Liver (tissue), 9 donors: ENCODE results near the gene CD300E. TPM values are rescaled to one million over a fixed set of nuclear protein-coding genes. Genes with fewer than 3 reads are reported as not detected.
"Not testable (repeated sequence)": the region's sequence is repeated elsewhere in the genome, so short reads cannot be mapped to it uniquely, and the experiment has no call there.

Source experiments
- DNase-seq: peaks from one replicate; pipeline ENCODE4 v3.0.0-alpha.2; 2017; ENCODE audit warnings: low spot score
- H3K27ac ChIP-seq, 2 donors: one replicate each; pipeline ENCODE4 v1.7.0; 2013; ENCODE audit warnings: inconsistent platforms in 2 of 2, low read length in 2 of 2, control low read depth in 1 of 2, low read depth in 1 of 2, mild to moderate bottlenecking in 1 of 2
- H3K27me3 ChIP-seq, 4 donors: one replicate each; pipeline versions ENCODE4 v1.6.1 to v1.7.0; 2013; ENCODE audit warnings: low read length in 3 of 4, inconsistent platforms in 1 of 4, mild to moderate bottlenecking in 1 of 4, moderate library complexity in 1 of 4; ENCODE audit not compliant: control insufficient read depth in 4 of 4, insufficient read depth in 4 of 4
- H3K36me3 ChIP-seq, 4 donors: one replicate each; pipeline versions ENCODE4 v1.6.1 to v1.7.0; 2013; ENCODE audit warnings: low read length in 3 of 4, mild to moderate bottlenecking in 3 of 4, low read depth in 1 of 4, moderate library complexity in 1 of 4; ENCODE audit not compliant: control insufficient read depth in 4 of 4, insufficient read depth in 3 of 4
- H3K4me1 ChIP-seq, 4 donors: one replicate each; pipeline versions ENCODE4 v1.6.1 to v1.7.0; 2013; ENCODE audit warnings: low read length in 3 of 4, mild to moderate bottlenecking in 3 of 4, moderate library complexity in 1 of 4; ENCODE audit not compliant: control insufficient read depth in 4 of 4, insufficient read depth in 4 of 4
- H3K4me3 ChIP-seq, 3 donors: one replicate each; pipeline versions ENCODE4 v1.6.1 to v1.7.0; 2013; ENCODE audit warnings: low read length in 3 of 3, control low read depth in 1 of 3, low read depth in 1 of 3, mild to moderate bottlenecking in 1 of 3
- H3K9ac ChIP-seq, 2 donors: one replicate each; pipeline ENCODE4 v1.7.0; 2013; ENCODE audit warnings: low read length in 2 of 2, mild to moderate bottlenecking in 2 of 2, moderate library complexity in 2 of 2, control low read depth in 1 of 2, low read depth in 1 of 2
- H3K9me3 ChIP-seq, 4 donors: one replicate each; pipeline versions ENCODE4 v1.6.1 to v1.7.0; 2013; ENCODE audit warnings: low read length in 3 of 4; ENCODE audit not compliant: control insufficient read depth in 4 of 4
- ATF3 ChIP-seq: IDR thresholded peaks from 2 replicates; pipeline ENCODE4 v1.6.1; 2016; ENCODE audit warnings: antibody characterized with exemption
- EGR1 ChIP-seq, 2 donors: IDR thresholded peaks; 2 replicates each; pipeline ENCODE4 v1.6.1; 2016 to 2018; ENCODE audit warnings: antibody characterized with exemption in 2 of 2, low read depth in 2 of 2
- FOXA1 ChIP-seq: IDR thresholded peaks from 2 replicates; pipeline ENCODE4 v1.6.1; 2016; ENCODE audit warnings: antibody characterized with exemption
- FOXA2 ChIP-seq: IDR thresholded peaks from 2 replicates; pipeline ENCODE4 v1.6.1; 2016; ENCODE audit warnings: antibody characterized with exemption
- GABPA ChIP-seq, 2 donors: IDR thresholded peaks in 1 of 2; conservative IDR thresholded peaks in 1 of 2; 2 replicates each; pipeline ENCODE4 v1.6.1; 2016; ENCODE audit warnings: antibody characterized with exemption in 2 of 2, mild to moderate bottlenecking in 1 of 2, moderate library complexity in 1 of 2
- HNF4A ChIP-seq, 2 donors: conservative IDR thresholded peaks; 2 replicates each; pipeline ENCODE4 v1.6.1; 2016; ENCODE audit warnings: antibody characterized with exemption in 2 of 2, mild to moderate bottlenecking in 2 of 2
- HNF4G ChIP-seq: IDR thresholded peaks from 2 replicates; pipeline ENCODE4 v1.6.1; 2016; ENCODE audit warnings: antibody characterized with exemption
- JUND ChIP-seq, 2 donors: IDR thresholded peaks; 2 replicates each; pipeline ENCODE4 v1.6.1; 2016; ENCODE audit warnings: antibody characterized with exemption in 2 of 2
- MAX ChIP-seq: IDR thresholded peaks from 2 replicates; pipeline ENCODE4 v1.6.1; 2016; ENCODE audit warnings: antibody characterized with exemption
- NR2F2 ChIP-seq: IDR thresholded peaks from 2 replicates; pipeline ENCODE4 v1.6.1; 2016; ENCODE audit warnings: antibody characterized with exemption
- REST ChIP-seq: IDR thresholded peaks from 2 replicates; pipeline ENCODE4 v1.6.1; 2016; ENCODE audit warnings: antibody characterized with exemption, mild to moderate bottlenecking
- RXRA ChIP-seq, 2 donors: IDR thresholded peaks; 2 replicates each; pipeline ENCODE4 v1.6.1; 2017 to 2018; ENCODE audit warnings: antibody characterized with exemption in 2 of 2, mild to moderate bottlenecking in 1 of 2
- SP1 ChIP-seq: IDR thresholded peaks from 2 replicates; pipeline ENCODE4 v1.6.1; 2018; ENCODE audit warnings: antibody characterized with exemption, mild to moderate bottlenecking
- TAF1 ChIP-seq: conservative IDR thresholded peaks from 2 replicates; pipeline ENCODE4 v1.6.1; 2016; ENCODE audit warnings: antibody characterized with exemption, mild to moderate bottlenecking
- ZBTB33 ChIP-seq: IDR thresholded peaks from 2 replicates; pipeline ENCODE4 v1.6.1; 2016; ENCODE audit warnings: antibody characterized with exemption
- WGBS: extraction: QIAGEN DNeasy Blood & Tissue Kit; methylation state at CpG from one replicate; pipeline ENCODE4 v1.1.7; 2013; 5-methylcytosine and 5-hydroxymethylcytosine counted together
- polyA plus RNA-seq, 2 donors: library from polyadenylated mRNA; stranded (reverse) in 1 of 2; unstranded in 1 of 2; fragments of 200-250 nt in 1 of 2; fragments of >200 nt in 1 of 2; fragmentation: Nextera tagmentation in 1 of 2; extraction: Ambion mirVana in 1 of 2; gene quantifications; one replicate each; pipeline versions ENCODE4 v1.2.1 to v1.2.3, GENCODE V29; 2013 to 2015
- total RNA-seq, 2 donors: library from RNA; depleted of rRNA; stranded (reverse); fragments of >200 nt; gene quantifications; one replicate each; pipeline ENCODE4 v1.2.3, GENCODE V29; 2014
- TF ChIP-seq, protein P1 (sequence below): fragments of 150-350 bp; IDR thresholded peaks from 2 replicates; pipeline ENCODE4 v1.5.1; 2017; ENCODE audit warnings: improper control_type of control experiment, low read depth, low read length; ENCODE audit not compliant: missing input control
- donor health status: healthy.
- donor health status: healthy.
- donor health status: healthy.
- donor health status: healthy.
- donor health status: healthy.

CD300E gene
- total and polyA plus RNA-seq, 4 donors = 0.07 to 0.75 (median 0.34) TPM

DNA sequence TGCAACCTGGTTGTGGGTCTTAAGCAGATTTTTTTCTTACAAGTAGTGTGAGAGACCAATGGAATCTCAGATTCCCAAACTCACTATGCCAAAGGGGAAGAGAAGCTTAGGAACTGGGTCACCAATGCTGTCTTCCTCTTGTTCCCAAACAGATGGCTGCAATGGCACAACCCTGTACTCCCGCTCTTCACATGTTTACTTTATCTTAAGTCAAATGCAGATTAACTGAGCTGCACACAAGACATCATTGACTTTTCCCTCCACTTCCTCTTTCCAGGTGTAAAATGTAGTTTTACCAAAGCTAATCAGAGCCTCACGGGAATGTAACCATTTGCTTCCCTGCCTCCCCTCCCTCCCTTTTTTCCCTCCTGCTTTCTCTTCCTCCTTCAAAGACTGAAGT, 14.4 kb upstream of the CD300E start (continued):
- TF ChIP-seq ZBTB33 = no peak
- TF ChIP-seq ATF3 = no peak

DNA sequence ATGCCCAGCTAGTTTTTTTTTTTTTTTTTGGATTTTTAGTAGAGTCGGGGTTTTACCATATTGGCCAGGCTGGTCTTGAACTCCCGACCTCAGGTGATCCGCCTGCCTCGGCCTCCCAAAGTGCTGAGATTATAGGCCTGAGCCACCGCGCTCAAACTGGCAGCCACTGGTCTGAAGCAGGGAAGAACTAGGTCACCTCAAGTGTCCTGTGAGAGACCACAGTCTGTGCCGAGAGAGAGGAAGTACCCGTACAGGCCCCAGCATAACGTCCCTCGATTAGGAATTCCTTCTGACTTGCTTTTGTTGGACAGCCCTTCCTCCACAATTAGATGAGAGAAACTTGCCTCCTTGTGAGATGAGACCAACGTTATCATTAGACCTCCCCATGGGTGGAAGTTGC, 13.7 kb upstream of the CD300E start:
- no peak overlapping the region for H3K27ac ChIP-seq
- H3K27me3 ChIP-seq = peaks cover 0 to 8% (median 2%) of the 10 kb centered on the region in 4 donors
- no peak for DNase-seq
- 65% methylated on average over 11 of the region's 11 CpGs for WGBS
- H3K9ac ChIP-seq = no peak overlapping the region
- TF ChIP-seq JUND (IDR thresholded peaks at IDR 0.05) = no peak
- no peak for TF ChIP-seq TAF1
- no peak for TF ChIP-seq REST
- no peak for TF ChIP-seq FOXA1
- no peak for TF ChIP-seq NR2F2
- TF ChIP-seq SP1 = no peak
- no peak for TF ChIP-seq RXRA (IDR thresholded peaks at IDR 0.05)
- no peak for TF ChIP-seq FOXA2
- no peak for TF ChIP-seq MAX
- TF ChIP-seq GABPA (IDR thresholded peaks at IDR 0.05 in 1 of 2, conservative IDR thresholded peaks at IDR 0.05 in 1 of 2) = no peak
- no peak for TF ChIP-seq HNF4G
- no peak for TF ChIP-seq EGR1 (IDR thresholded peaks at IDR 0.05; ENCODE audit: low read depth in 2 of 2)
- TF ChIP-seq, protein P1, sequence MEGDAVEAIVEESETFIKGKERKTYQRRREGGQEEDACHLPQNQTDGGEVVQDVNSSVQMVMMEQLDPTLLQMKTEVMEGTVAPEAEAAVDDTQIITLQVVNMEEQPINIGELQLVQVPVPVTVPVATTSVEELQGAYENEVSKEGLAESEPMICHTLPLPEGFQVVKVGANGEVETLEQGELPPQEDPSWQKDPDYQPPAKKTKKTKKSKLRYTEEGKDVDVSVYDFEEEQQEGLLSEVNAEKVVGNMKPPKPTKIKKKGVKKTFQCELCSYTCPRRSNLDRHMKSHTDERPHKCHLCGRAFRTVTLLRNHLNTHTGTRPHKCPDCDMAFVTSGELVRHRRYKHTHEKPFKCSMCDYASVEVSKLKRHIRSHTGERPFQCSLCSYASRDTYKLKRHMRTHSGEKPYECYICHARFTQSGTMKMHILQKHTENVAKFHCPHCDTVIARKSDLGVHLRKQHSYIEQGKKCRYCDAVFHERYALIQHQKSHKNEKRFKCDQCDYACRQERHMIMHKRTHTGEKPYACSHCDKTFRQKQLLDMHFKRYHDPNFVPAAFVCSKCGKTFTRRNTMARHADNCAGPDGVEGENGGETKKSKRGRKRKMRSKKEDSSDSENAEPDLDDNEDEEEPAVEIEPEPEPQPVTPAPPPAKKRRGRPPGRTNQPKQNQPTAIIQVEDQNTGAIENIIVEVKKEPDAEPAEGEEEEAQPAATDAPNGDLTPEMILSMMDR = no peak
- no peak for TF ChIP-seq HNF4A (conservative IDR thresholded peaks at IDR 0.05)
- no peak for TF ChIP-seq ATF3
- H3K4me1 ChIP-seq = no peaks in the 10 kb centered on the region
- H3K4me3 ChIP-seq = no peak overlapping the region
- no peaks in the 10 kb centered on the region for H3K36me3 ChIP-seq
- no peaks in the 10 kb centered on the region for H3K9me3 ChIP-seq

DNA sequence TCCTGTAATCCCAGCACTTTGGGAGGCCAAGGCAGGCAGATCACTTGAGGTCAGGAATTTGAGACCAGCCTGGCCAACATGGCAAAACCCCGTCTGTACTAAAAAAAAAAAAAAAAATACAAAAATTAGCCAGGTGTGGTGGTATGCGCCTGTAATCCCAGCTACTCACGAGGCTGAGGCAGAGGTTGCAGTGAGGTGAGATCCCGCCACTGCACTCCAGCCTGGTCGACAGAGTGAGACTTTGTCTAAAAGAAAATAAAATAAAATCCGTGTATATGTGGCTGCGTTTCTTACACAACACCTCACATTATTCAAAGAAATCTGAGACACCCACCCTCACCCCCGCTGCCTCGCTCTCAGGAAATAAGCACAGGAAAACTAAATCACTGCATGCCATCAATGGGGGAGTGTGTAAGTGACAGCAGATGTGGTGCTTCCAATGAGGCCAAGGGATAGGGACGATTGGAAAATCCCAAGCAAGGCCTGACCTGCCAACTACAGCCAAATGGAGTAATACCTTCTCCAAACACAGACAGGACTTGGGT, 13.1 kb upstream of the CD300E start:
- H3K27me3 ChIP-seq, H3K4me1 ChIP-seq, DNase-seq, H3K27ac ChIP-seq, H3K9ac ChIP-seq, H3K4me3 ChIP-seq, H3K9me3 ChIP-seq, H3K36me3 ChIP-seq: not testable (repeated sequence)
- WGBS = 78% methylated on average over 10 of the region's 10 CpGs
